ENCODE measurements around the gene CLEC3B.
"Not testable (repeated sequence)": the region's sequence is repeated elsewhere in the genome, so short reads cannot be mapped to it uniquely, and the experiment has no call there.

CLEC3B gene

GRCh38 chr3:45051685-45052084 is 25.6 kb downstream of the CLEC3B start:
- no peak overlapping the region for H3K4me3 ChIP-seq (ENCODE audit: control insufficient read depth, low read depth, low read length)
- no peak for TF ChIP-seq CTCF (IDR thresholded peaks at IDR 0.05; ENCODE audit: control insufficient read depth, insufficient read depth, low read depth, low read length, missing control alignments)
- DNase-seq (ENCODE audit: low read depth) = no peak

GRCh38 chr3:45053805-45054195 is 27.7 kb downstream of the CLEC3B start:
- DNase-seq (ENCODE audit: low read depth); H3K4me3 ChIP-seq (ENCODE audit: control insufficient read depth, low read depth, low read length): not testable (repeated sequence)

DNA sequence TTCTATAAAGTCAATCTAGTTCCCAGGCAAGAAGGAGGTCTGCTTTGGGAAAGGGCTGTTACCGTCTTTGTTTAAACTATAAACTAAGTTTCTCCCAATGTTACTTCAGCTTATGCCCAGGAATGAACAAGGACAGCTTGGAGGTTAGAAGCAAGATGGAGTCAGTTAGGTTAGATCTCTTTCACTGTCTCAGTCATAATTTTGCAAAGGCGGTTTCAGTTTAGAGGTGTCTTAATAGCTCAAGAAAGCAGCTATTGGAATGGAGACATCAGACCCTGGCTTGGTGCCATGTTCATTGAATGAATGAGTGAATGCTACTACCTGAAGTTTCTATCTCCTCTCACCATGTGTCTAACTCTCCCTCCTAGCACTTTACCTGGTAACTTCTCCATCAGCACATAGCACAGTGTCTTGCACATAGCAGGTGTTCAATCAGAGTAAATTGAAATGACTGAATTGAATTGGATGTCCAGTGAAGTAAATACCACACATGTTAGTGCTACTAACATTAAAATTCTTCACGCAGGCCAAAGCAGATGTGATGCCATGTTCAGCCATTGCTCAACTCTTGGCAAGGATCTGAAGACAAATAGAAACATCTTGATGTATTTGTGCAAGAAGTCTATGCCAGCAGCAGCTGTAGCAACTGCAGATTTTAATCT is 28.2 kb downstream of the CLEC3B start:
- no peak overlapping the region for H3K4me3 ChIP-seq (ENCODE audit: control insufficient read depth, low read depth, low read length)
- peak; percentile 90 for DNase-seq (ENCODE audit: low read depth)
- TF ChIP-seq CTCF (IDR thresholded peaks at IDR 0.05; ENCODE audit: control insufficient read depth, insufficient read depth, low read depth, low read length, missing control alignments) = no peak

GRCh38 chr3:45055032-45055410 is 28.9 kb downstream of the CLEC3B start:
- DNase-seq (ENCODE audit: low read depth) = no peak
- TF ChIP-seq CTCF (IDR thresholded peaks at IDR 0.05; ENCODE audit: control insufficient read depth, insufficient read depth, low read depth, low read length, missing control alignments) = no peak
- no peak overlapping the region for H3K4me3 ChIP-seq (ENCODE audit: control insufficient read depth, low read depth, low read length)

GRCh38 chr3:45055411-45056143 is 29.5 kb downstream of the CLEC3B start:
- no peak for DNase-seq (ENCODE audit: low read depth)
- TF ChIP-seq CTCF (IDR thresholded peaks at IDR 0.05; ENCODE audit: control insufficient read depth, insufficient read depth, low read depth, low read length, missing control alignments) = peak; percentile 15
- H3K4me3 ChIP-seq (ENCODE audit: control insufficient read depth, low read depth, low read length) = no peak overlapping the region

DNA sequence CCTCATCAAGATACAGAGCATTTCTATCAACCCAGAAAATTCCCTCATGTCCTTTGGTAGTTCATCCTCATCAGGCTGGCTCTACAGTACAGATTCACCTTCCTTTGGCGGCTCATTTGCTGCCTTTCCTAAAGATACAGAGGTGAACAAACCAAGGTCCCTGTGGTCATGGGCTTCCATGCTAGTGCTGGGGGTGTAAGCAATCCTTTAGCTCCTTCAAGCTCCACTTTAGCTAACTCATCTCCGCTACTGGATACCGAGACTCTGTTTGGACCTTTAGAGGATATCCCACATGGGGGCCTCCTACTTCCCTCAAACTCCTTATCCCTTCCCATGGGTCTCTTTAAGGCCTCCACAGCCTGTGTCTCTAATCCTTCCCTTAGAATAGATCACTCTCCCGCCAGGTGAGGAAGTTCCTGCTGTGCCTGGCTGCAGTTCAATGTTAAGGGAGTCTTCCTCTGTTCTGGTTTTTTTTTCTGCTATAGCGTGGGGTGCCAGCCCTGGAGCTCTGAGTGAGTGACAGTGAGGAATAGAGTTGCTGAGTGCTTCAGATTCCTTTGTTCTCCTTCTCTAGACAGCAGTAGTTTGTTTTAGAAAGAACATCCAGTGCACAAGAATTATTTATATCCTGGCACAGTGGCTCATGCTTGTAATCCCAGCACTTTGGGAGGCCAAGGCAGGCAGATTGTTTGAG is 30.7 kb downstream of the CLEC3B start:
- no peak for DNase-seq (ENCODE audit: low read depth)
- TF ChIP-seq CTCF (IDR thresholded peaks at IDR 0.05; ENCODE audit: control insufficient read depth, insufficient read depth, low read depth, low read length, missing control alignments) = no peak
- H3K4me3 ChIP-seq (ENCODE audit: control insufficient read depth, low read depth, low read length) = no peak overlapping the region

- H3K4me3 ChIP-seq (ENCODE audit: control insufficient read depth, low read depth, low read length) = no peak overlapping the region
- DNase-seq (ENCODE audit: low read depth) = no peak
- no peak for TF ChIP-seq CTCF (IDR thresholded peaks at IDR 0.05; ENCODE audit: control insufficient read depth, insufficient read depth, low read depth, low read length, missing control alignments)
Measured at GRCh38 chr3:45057557-45057956, 31.5 kb downstream of the CLEC3B start.
